Dermis lymphatic vessel endothelial cell (primary cell): Measurements from ENCODE around the gene STK38. TPM values are rescaled to one million over a fixed set of nuclear protein-coding genes. Genes with fewer than 3 reads are reported as not detected.

Experiments
- total RNA-seq: library from RNA; depleted of rRNA; stranded (reverse); fragments of >200 nt; gene quantifications from 2 replicates; pipeline ENCODE4 v1.2.1, GENCODE V29; 2014

The STK38 gene
- total RNA-seq = 8.6 and 13.3 TPM in 2 replicates

GRCh38 chr6:36546920-36547645 lies at the start of gene STK38:
Gene STK38 (minus strand): TSS chr6:36547479. CDS start chr6:36540202, 7,277 bp downstream.

GRCh38 chr6:36594029-36594815 lies 46.9 kb upstream of the STK38 start, which contains the start of gene SRSF3:
Gene SRSF3 (plus strand): TSS chr6:36594362. CDS start chr6:36596763, 2,401 bp downstream.

Other genes with a start within 250 kb of the STK38 start
- not detected in 2 replicates for gene BNIP5, start 210.6 kb downstream of the STK38 start, total RNA-seq
- gene ETV7, start 159.8 kb downstream of the STK38 start, total RNA-seq = not detected in 2 replicates
- 0.09 and 0.11 TPM in 2 replicates for gene PXT1, start 104.6 kb downstream of the STK38 start, total RNA-seq
- 132 and 149 TPM in 2 replicates for gene KCTD20, start 104.5 kb downstream of the STK38 start, total RNA-seq
- 241 and 365 TPM in 2 replicates for gene SRSF3, start 46.9 kb upstream of the STK38 start, total RNA-seq
- 63.7 and 94.0 TPM in 2 replicates for gene CDKN1A, start 131.2 kb upstream of the STK38 start, total RNA-seq
- gene RAB44, start 150.3 kb upstream of the STK38 start, total RNA-seq = not detected in 2 replicates